Common myeloid progenitor, CD34-positive (primary cell): ENCODE results near the gene CCDC9B.

Experiments used
- CTCF ChIA-PET: fragments of 350-600 bp; sonication (Branson Sonifier 250); formaldehyde crosslinking; loops from one replicate; lab custom pipeline; 2021; ENCODE audit warnings: antibody characterized with exemption; lab: Charles Lee
- POLR2A ChIA-PET: fragments of 350-600 bp; sonication (Branson Sonifier 250); formaldehyde crosslinking; loops from one replicate; lab custom pipeline; 2021; ENCODE audit warnings: antibody characterized with exemption; lab: Charles Lee
- DNase-seq, 3 donors: peaks; one replicate each; pipeline versions ENCODE4 v3.0.0 to v3.0.0-alpha.2; 2013
- H3K27ac ChIP-seq, 2 experiments: 1 replicate in 1 of 2; 2 replicates in 1 of 2; pipeline ENCODE4 v1.7.0; 2013; ENCODE audit warnings: inconsistent platforms in 2 of 2, low read length in 2 of 2, mild to moderate bottlenecking in 2 of 2, low read depth in 1 of 2, moderate library complexity in 1 of 2; ENCODE audit not compliant: severe bottlenecking in 2 of 2, insufficient read depth in 1 of 2, poor library complexity in 1 of 2
- H3K27me3 ChIP-seq, 5 experiments: replicated peaks in 2 of 5; 1 replicate in 3 of 5; 2 replicates in 2 of 5; pipeline versions ENCODE4 v1.6.1 to v1.7.0; 2013; ENCODE audit warnings: low read length in 4 of 5, mild to moderate bottlenecking in 2 of 5, moderate library complexity in 2 of 5, inconsistent platforms in 1 of 5; ENCODE audit not compliant: insufficient read depth in 5 of 5, control insufficient read depth in 4 of 5
- H3K36me3 ChIP-seq, 4 experiments: 1 replicate in 2 of 4; 2 replicates in 2 of 4; pipeline versions ENCODE4 v1.6.1 to v1.7.0; 2013; ENCODE audit warnings: low read length in 3 of 4, control low read depth in 1 of 4, mild to moderate bottlenecking in 1 of 4; ENCODE audit not compliant: control insufficient read depth in 4 of 4, insufficient read depth in 4 of 4
- H3K4me1 ChIP-seq, 4 experiments: 1 replicate in 3 of 4; 2 replicates in 1 of 4; pipeline versions ENCODE4 v1.6.1 to v1.7.1; 2013; ENCODE audit warnings: low read length in 3 of 4, mild to moderate bottlenecking in 3 of 4, control low read depth in 1 of 4, inconsistent platforms in 1 of 4, moderate library complexity in 1 of 4; ENCODE audit not compliant: control insufficient read depth in 4 of 4, insufficient read depth in 4 of 4; ENCODE audit errors: control extremely low read depth in 1 of 4
- H3K4me3 ChIP-seq, 7 experiments: 1 replicate in 4 of 7; 2 replicates in 3 of 7; pipeline versions ENCODE4 v1.5.1 to v1.7.0; 2013; ENCODE audit warnings: mild to moderate bottlenecking in 7 of 7, low read length in 6 of 7, moderate library complexity in 6 of 7, inconsistent platforms in 2 of 7, low read depth in 2 of 7, control low read depth in 1 of 7; ENCODE audit not compliant: insufficient read depth in 4 of 7, control insufficient read depth in 1 of 7; ENCODE audit errors: extremely low read depth in 1 of 7
- H3K9me3 ChIP-seq, 5 experiments: 1 replicate in 4 of 5; 2 replicates in 1 of 5; pipeline versions ENCODE4 v1.6.1 to v1.7.1; 2013; ENCODE audit warnings: low read length in 4 of 5, mild to moderate bottlenecking in 2 of 5, inconsistent platforms in 1 of 5, low read depth in 1 of 5, moderate library complexity in 1 of 5; ENCODE audit not compliant: control insufficient read depth in 4 of 5, insufficient read depth in 2 of 5; ENCODE audit errors: control extremely low read depth in 1 of 5
- WGBS: methylation state at CpG from one replicate; pipeline ENCODE4 v1.1.5; 2013; ENCODE audit not compliant: insufficient coverage; 5-methylcytosine and 5-hydroxymethylcytosine counted together

CCDC9B gene

GRCh38 chr15:40369474-40369869 lies 28.7 kb upstream of the CCDC9B start:
- Histone ChIP-seq H3K4me1 (peaks cover 4 to 20% (median 19%) of the 10 kb centered on the region in 4 experiments), H3K4me3 (no peak overlapping the region), H3K27ac (no peak overlapping the region), H3K27me3 (no peaks in the 10 kb centered on the region), H3K9me3 (no peaks in the 10 kb centered on the region), H3K36me3 (no peaks in the 10 kb centered on the region)
- ChIA-PET CTCF (interaction anchor here (1.0 to 7.7 kb wide), 14 partner anchors 9 to 90 kb away, joined by 3 to 112 read pairs (median 9); partner anchors contain the start of genes CCDC9B, DISP2, INAFM2 and KNSTRN), POLR2A (no interaction called here)
- WGBS, result 98% methylated on average over 10 of the region's 10 CpGs
- no peak for DNase-seq

DNA sequence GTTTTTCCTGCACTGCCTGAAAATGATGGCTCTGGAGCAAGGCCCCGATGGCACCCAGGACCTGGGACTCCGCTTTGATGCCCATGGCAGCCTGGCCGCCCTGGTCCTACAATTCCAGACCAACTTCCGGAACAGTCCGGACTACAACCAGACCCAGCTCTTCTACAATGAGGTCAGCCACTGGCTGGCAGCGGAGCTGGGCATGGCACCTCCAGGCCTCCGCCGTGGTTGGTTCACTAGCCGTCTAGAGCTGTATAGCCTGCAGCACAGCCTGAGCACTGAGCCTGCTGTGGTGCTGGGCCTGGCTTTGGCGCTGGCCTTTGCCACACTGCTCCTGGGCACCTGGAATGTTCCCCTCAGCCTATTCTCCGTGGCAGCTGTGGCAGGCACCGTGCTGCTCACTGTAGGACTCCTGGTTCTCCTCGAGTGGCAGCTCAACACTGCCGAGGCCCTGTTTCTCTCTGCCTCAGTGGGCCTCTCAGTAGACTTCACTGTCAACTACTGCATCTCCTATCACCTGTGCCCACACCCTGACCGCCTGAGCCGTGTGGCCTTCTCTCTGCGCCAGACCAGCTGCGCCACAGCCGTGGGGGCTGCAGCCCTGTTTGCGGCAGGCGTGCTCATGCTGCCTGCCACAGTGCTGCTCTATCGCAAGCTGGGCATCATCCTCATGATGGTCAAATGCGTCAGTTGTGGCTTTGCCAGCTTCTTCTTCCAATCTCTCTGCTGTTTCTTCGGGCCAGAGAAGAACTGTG lies 28.2 kb upstream of the CCDC9B start:
- no peak overlapping the region for H3K27ac ChIP-seq
- no peaks in the 10 kb centered on the region for H3K36me3 ChIP-seq
- CTCF ChIA-PET, result interaction anchor here (0.7 to 7.7 kb wide), 25 partner anchors 8 to 100 kb away, joined by 3 to 112 read pairs (median 6); partner anchors contain the start of genes CCDC9B, DISP2, INAFM2 and KNSTRN
- H3K27me3 ChIP-seq, result no peaks in the 10 kb centered on the region
- no peak overlapping the region for H3K4me3 ChIP-seq
- H3K9me3 ChIP-seq, result no peaks in the 10 kb centered on the region
- WGBS, result 97% methylated on average over 24 of the region's 24 CpGs
- DNase-seq, result no peak
- POLR2A ChIA-PET, result interaction anchor here (0.8 kb wide), 1 partner anchor 14 kb away, joined by 3 read pairs; the partner anchor contains the start of gene KNSTRN
- H3K4me1 ChIP-seq, result peaks cover 4 to 20% (median 19%) of the 10 kb centered on the region in 4 experiments

- Histone ChIP-seq H3K36me3 (no peaks in the 10 kb centered on the region), H3K4me3 (peak overlapping the region; percentile 30 to 71 (median 46)), H3K4me1 (peaks cover 4 to 20% (median 18%) of the 10 kb centered on the region in 4 experiments), H3K27me3 (no peaks in the 10 kb centered on the region), H3K27ac (no peak overlapping the region), H3K9me3 (no peaks in the 10 kb centered on the region)
- WGBS, result 12% methylated on average over 67 of the region's 91 CpGs
- peak; percentile 93 to 98 (median 97) for DNase-seq
- ChIA-PET POLR2A (interaction anchor here (0.5 to 0.8 kb wide), 2 partner anchors 15 to 1844 kb away, joined by 3 to 5 read pairs; partner anchors contain the start of gene KNSTRN), CTCF (interaction anchor here (0.7 to 7.7 kb wide), 27 partner anchors 8 to 101 kb away, joined by 3 to 112 read pairs (median 5); partner anchors contain the start of genes CCDC9B, DISP2, INAFM2 and KNSTRN)
These were observed 27.2 kb upstream of the CCDC9B start for GRCh38 chr15:40367686-40368611.

DNA sequence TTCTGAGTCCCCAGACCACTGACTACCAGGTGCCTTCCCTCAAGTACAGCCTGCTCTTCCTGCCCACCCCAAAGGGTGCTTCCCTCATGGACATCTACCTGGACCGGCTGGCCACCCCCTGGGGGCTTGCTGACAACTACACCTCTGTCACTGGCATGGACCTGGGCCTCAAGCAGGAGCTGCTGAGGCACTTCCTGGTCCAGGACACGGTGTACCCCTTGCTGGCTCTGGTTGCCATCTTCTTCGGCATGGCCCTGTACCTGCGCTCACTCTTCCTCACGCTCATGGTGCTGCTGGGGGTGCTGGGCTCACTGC lies 26.6 kb upstream of the CCDC9B start:
- Histone ChIP-seq H3K9me3 (no peaks in the 10 kb centered on the region), H3K27ac (no peak overlapping the region), H3K27me3 (no peaks in the 10 kb centered on the region), H3K4me1 (peaks cover 4 to 20% (median 16%) of the 10 kb centered on the region in 4 experiments), H3K4me3 (peak overlapping the region; percentile 30 to 71 (median 46)), H3K36me3 (no peaks in the 10 kb centered on the region)
- no peak for DNase-seq
- POLR2A ChIA-PET, result no interaction called here
- whole genome bisulfite sequencing, result 80% methylated on average over 5 of the region's 5 CpGs
- CTCF ChIA-PET, result interaction anchor here (1.0 to 7.7 kb wide), 18 partner anchors 8 to 77 kb away, joined by 3 to 112 read pairs (median 6); partner anchors contain the start of genes CCDC9B, DISP2, KNSTRN and PHGR1

DNA sequence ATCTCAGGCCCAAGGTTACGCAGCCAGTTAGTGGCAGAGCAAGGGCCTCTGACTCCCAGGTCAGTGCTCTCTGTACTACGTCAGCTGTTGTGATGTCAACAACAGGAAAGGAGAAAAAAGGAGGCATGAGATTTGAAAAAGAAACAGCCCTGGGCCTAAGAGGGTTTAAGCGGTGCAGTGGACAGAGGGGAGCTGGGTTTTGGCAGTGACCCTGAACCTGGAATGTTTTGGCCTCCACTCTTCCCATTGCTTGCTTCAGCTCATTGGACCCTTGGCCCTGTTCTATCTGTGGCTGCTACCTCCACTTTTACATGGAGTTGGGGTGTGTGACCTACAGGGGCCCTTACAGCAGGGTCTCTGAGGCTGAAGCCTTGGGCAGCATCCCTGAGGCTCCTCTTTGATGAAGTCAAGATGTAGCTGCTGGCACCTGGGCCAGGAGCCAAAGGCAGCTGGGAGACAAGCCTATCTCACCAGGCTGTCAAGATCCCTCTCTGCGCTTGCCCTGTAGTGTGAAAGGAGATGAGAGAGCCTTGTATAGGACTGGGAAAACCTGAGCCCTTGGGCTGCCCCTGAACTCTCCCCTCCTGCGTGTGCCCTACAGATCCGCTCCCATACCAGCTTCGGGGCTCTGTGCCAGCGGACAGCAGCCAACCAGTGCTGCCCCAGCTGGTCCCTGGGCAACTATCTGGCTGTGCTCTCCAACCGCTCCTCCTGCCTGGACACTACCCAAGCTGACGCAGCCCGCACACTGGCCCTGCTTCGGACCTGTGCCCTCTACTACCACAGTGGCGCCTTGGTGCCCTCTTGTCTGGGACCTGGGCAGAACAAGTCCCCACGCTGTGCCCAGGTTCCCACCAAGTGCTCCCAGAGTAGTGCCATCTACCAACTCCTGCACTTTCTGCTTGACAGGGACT lies 26.0 kb upstream of the CCDC9B start:
- POLR2A ChIA-PET, result no interaction called here
- Histone ChIP-seq H3K27me3 (no peaks in the 10 kb centered on the region), H3K27ac (no peak overlapping the region), H3K4me3 (peak overlapping the region in 4 of 7 experiments; percentile 30 to 71 (median 68)), H3K4me1 (peaks cover 4 to 20% (median 16%) of the 10 kb centered on the region in 4 experiments), H3K9me3 (no peaks in the 10 kb centered on the region), H3K36me3 (peaks cover 0 to 2% (median 0%) of the 10 kb centered on the region in 4 experiments)
- WGBS, result 97% methylated on average over 14 of the region's 14 CpGs
- DNase-seq, result no peak
- CTCF ChIA-PET, result interaction anchor here (0.8 to 7.7 kb wide), 16 partner anchors 9 to 76 kb away, joined by 3 to 112 read pairs (median 6); partner anchors contain the start of genes CCDC9B, DISP2, INAFM2 and KNSTRN
